RCC 7860 (cell line): ENCODE data around the gene BPIFB1.

Experiments used
- DNase-seq: peaks from one replicate; pipeline ENCODE4 v3.0.0-alpha.2; 2015; ENCODE audit warnings: low spot score
- FAIRE-seq: peaks from 2 replicates; lab custom pipeline; 2012; peaks lifted over from hg19 to GRCh38; lab: Jason Lieb, UNC

BPIFB1 gene

DNA sequence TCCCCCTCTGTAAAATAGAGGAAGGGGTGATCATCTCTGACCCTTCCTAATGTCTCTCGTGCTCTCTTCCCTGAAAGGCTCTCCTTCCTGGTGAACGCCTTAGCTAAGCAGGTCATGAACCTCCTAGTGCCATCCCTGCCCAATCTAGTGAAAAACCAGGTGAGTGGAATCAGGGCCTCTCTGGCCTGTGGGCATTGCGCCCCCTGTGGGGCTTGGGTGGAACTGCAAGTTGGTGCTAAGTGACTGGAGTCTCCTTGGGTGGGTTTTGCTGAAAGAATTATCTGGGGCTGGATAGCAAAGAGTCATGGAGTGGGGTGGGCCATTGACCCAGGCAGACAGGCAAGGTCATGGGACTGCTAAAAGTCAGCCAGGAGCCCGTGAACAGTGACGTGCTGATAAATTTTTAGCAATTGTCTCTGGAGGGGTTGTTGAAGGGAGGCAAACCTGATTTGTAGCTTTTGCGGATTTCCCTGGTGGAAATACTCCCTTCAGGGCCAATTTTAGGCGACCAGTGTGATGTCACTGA, 8.9 kb downstream of the BPIFB1 start:
- DNase-seq: no peak
- no peak for FAIRE-seq

DNA sequence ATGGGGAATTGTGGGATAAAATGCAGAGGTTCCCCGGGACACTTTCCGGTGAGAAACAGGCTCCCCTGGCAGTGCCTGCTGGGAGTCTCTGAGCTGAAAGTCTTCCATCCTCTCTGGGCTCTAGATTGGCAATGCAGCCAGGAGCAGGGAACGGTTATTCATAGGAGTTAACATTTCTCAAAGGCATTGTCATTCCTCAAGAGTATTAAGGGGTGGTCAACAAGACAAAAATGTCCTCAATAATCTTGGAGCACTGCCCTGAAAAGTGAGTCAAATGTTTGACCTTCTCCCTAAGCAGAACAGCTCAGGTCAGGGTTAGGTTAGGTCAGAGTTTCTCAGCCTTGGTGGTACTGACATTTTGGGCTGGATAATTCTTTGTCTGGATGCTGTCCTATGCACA, 13.2 kb downstream of the BPIFB1 start:
- no peak for DNase-seq

DNA sequence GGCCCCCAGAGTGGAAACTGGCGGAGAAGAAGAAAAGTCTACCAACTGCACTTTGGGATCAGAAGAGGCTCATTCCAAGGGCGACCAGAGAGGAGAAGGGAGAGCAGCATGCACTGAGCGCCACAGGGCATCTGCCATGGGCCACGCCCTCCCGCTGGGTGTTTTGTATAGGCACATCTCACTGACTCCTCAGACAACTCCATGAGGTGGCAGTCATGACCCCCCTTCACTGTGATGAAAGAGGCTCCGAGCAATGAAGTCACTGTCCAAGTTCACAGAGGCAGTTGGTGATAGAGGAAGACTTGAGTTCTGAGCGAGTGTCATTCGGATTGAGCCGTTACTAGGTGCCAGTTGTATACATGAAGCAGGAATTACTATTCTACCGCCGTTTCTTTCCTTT, 15.4 kb downstream of the BPIFB1 start:
- FAIRE-seq: no peak
- no peak for DNase-seq

More for the DNA sequence above, 13.2 kb downstream of the BPIFB1 start:
- no peak for FAIRE-seq

DNA sequence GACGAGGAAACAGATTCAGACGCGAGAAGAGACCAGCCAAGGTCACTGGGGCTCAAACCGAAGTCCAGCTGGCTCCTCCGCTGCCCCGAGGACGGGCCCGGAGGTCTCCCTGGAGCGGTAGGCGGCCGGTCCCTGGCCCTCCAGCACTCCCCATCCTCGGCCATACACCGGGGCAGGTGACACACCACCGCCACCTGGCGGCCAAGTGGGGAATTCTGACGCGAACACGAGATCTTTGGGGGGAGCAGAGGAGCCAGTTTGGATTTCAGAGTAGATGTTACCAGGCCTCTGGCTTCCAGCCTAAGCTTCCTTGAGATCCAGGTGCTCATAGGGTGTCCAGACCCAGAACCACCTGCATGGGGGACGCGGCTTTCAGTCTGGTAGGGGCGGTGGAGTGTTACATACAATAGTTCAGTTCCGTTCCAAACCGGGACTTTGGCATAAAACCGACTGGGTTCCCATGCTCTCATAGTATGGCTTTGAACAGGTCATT, 16.1 kb downstream of the BPIFB1 start:
- DNase-seq (peak; percentile 38), FAIRE-seq (no peak)

DNA sequence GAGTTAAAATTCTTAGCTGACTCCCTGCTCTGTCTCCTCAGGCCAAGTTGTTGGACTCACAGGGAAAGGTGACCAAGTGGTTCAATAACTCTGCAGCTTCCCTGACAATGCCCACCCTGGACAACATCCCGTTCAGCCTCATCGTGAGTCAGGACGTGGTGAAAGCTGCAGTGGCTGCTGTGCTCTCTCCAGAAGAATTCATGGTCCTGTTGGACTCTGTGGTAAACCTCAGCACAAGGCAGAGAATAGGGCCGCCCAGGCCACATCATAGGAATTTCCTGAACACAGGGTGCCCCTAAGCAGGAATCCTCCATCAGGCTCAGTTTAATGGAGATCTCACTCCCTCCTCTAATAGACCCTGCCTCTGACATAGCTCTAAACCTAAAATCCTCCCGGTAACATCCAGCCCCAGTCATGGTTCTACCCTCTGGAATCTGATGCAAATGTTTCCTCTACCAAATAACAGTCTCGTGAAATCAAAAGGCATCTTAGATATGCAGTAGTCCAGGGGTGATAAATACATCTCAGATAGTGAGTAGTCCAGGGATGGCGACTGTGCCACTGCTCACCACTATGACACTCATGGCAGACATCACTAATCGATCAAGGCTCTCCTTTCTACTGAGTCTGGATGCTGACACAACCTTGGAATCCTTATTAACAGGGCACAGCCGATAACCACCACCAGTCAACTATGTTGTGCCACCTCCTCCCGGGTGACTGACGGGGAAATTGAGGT, 18.3 kb downstream of the BPIFB1 start:
- DNase-seq (no peak), FAIRE-seq (no peak)

DNA sequence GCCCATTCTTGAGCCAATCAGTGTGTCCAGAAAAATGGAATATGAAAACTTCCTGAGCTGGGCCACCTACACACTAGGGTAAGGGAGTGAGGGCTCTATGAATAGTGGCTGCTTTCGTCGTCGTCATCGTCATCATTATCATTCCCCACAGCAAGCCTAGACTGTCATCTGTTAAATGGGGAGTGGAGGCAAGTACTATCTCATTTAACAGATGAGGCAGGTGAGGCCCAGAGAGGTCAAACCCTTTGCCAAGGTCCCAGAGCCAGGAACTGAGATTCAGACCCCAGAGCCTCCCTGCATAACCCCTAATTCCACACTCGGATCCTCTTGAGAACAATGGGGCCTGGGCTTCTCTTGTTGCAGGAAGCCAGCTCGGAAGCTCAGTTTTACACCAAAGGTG, 20.6 kb downstream of the BPIFB1 start:
- DNase-seq (no peak), FAIRE-seq (no peak)

DNA sequence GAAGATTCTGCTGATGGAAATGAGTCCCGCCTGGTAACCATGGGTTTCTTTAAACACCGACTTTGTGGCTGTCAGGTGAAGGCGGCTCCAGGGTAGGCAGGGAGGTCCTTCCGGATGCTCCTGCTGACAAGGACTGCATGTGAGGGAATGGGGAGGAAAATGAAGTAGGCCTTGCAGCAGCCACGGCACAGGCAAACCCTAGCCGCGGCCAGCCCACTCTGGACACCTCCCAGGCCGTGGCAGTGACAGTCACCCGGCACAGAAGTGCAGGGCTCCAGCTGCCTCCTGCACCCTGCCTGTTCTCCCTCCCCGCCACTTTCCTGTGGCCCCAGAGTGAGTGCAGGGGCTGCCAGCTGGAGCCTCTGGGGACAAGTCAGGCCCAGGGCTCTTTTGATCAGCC, 21.0 kb downstream of the BPIFB1 start:
- DNase-seq (no peak), FAIRE-seq (no peak)

DNA sequence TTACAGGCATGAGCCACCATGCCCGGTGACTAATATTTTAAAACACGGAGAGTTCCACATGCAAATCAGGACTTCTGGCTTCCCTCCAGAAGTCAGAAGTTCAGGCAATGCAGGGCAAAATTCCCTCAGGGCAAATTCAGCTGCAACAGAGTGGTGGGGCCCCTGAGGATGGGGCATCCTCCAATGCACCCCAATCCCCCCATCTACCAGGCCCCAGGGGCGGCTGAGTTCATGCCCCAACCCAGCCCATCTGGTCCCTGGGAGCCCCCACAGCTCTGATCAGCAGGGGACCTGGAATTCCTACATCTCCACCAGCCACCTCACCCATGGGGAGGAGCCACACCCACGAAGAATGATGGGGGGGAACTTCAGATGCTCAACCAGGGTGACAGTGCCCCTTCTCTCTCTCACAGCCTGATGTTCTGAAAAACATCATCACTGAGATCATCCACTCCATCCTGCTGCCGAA, 22.6 kb downstream of the BPIFB1 start:
- DNase-seq: no peak
- no peak for FAIRE-seq

DNA sequence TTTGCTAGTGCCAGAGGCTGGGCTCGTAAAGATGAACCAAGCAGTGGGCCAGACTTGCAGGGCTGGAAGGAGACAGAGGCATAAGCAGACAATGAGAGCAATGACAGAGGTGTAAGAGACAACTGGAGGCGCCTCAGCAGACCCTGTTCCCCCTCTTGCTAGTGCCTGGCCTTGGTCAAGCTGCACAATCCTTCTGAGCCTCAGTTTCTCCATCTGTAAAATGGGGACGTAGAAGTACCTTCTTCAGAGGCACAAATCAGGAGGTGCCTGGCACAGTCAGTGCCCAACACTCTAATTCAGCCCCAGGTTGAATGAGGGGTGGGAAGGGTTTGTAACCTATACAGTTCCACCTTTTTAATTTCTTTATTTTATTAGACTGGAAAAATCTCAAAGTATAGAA, 23.2 kb downstream of the BPIFB1 start:
- no peak for DNase-seq
- no peak for FAIRE-seq

DNA sequence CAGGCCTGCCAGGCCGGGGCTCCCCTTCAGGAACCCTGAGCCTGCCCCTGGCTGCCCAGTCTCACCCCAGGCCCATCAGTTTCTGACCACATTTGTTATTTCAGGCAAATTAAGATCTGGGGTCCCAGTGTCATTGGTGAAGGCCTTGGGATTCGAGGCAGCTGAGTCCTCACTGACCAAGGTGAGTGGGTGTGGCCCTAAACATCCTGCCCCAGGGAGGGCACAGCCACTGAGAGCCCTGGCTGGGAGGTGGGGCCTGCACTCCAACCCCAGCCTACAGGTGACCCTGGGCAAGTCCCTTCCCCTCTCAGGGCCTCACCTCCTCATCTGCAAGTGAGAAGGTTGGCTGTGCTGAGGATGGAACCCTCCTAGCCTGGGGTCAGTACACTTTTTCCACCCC, 23.8 kb downstream of the BPIFB1 start:
- FAIRE-seq (no peak), DNase-seq (no peak)

DNA sequence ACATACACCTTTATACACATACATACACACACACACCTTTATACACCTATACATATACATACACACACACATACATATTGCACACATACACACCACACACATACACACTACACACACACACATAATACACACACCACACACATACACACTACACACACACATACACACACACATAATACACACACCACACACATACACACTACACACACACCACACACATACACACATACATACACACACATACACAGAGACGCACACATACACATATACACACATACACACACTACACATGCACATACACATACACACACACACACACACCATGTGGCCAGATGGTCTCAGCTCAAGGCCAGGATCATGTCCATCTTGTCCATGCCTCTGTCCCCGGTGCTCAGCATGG, 25.7 kb downstream of the BPIFB1 start:
- FAIRE-seq: no peak
- no peak for DNase-seq

DNA sequence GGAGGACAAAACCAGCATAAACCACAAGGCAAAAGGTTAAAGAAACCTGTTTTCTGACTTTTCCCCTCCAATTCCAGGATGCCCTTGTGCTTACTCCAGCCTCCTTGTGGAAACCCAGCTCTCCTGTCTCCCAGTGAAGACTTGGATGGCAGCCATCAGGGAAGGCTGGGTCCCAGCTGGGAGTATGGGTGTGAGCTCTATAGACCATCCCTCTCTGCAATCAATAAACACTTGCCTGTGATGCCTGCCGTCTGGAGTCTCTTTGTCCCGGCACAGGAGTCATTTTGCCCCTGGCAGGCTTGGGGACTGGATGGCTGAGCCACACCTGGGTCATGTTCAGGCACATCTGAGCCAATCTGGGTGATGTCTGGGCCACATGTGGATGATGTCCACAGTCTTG, 26.6 kb downstream of the BPIFB1 start:
- FAIRE-seq (no peak), DNase-seq (no peak)

DNA sequence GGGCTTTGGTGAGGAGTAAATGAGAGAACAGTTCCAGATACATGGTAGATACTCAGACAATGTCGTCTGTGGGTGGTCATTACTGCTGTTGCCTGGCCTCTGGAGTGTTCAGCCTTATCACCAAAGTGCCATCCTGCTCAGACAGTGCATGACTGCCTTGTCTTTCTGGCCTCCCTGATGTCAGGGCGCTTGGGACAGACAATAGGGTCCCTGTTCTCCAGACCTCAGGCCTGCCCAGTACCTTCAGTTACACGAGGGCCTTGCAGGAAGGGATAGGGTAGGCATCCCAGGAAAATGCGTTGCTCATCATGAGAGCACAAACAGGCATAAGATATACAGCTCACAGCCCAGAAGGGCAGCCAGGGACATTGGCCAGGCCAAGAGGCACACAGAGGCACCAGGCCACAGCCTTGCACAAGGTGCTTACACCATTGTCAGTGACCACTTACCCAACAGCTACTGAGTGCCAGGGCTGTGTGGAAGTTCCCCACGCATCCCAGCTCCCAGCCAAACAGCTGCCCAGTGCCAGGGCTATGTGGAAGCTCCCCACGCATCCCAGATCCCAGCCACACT, 27.4 kb downstream of the BPIFB1 start:
- DNase-seq (no peak), FAIRE-seq (no peak)

DNA sequence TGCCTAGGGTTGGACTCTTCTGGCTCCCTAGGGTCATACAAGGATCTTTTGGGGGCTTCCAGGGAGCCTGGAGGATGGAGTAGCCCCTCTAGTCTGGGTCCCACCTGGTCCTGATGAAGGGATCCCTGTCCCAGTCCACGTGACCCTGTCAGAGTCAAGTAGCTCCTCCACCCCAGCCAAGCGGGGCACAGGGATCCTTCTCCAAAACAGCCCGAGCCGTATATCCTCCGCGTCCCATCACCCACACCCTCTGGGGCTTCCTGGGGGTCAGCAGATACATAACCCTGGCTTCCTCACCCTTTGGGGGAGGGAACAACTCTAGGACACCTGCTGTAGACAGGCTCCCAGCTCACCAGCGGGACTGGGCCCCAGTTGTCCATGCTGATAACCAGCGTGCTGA, 28.0 kb downstream of the BPIFB1 start:
- FAIRE-seq: no peak

DNA sequence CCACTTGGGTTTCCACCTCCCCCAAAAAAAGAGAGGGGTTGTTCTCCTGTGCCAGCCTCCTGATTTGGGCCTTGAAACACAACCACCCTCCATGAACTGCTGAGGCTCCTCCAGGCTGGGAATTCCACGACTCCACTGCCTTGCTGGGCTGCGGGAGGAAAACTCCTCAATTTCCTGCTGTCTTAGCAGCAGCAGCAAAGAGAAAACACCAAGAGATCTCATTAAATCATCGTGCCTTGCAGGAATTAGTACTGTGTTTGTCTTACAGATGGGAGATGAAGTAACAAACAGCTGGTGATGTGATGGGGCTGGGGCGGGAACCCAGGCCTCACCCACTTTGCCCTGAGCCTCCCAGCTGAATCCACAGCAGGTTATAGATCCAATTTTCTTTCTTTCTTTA, 29.0 kb downstream of the BPIFB1 start:
- no peak for DNase-seq
- no peak for FAIRE-seq

More for the DNA sequence above, 28.0 kb downstream of the BPIFB1 start:
- no peak for DNase-seq

DNA sequence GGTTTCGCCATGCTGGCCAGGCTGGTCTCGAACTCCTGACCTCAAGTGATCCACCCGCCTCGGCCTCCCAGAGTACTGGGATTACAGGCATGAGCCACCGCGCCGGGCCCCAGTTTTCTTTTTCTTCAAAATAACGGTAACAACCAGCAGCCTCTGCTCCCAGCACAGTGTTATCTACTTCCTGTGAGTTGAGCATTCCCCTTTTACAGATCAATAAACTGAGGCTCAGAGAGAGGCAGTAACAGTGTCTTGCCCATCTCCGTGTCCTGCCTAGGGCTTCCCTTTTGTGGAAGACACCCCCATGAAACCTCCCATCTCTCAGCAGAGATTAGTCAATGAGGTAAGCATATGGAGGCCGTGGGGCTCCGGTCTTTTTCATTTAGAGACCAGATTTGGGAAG, 29.6 kb downstream of the BPIFB1 start:
- FAIRE-seq (no peak), DNase-seq (no peak)

DNA sequence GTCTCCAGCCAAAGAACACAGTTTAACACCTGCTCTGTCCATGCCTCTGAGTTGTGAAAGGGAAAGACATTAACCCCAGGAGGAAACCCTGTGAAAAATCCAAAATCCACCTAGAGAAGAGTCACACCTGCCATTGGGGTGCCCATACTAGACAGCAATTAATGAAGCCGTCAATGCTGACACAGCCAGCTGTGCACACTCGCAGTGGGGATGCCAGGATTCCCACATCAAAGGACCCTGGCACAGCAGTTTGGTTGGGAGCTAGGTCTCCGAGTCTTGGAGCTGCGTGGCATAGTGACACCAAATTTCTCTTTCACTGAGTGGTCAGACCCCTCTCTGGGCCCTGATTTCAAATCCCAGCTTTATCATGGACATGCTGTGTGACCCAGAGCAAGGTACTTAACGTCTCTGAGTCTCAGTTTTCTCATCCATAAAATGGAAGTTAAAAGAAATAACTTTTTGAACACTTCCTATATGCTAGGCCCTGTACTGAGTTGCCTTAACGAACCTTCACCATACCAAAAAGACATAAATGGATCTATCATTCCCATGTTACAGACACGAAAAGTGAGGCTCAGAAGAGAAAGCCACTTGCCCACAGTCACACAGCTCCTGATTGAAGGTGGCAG, 30.8 kb downstream of the BPIFB1 start:
- no peak for FAIRE-seq
- no peak for DNase-seq

DNA sequence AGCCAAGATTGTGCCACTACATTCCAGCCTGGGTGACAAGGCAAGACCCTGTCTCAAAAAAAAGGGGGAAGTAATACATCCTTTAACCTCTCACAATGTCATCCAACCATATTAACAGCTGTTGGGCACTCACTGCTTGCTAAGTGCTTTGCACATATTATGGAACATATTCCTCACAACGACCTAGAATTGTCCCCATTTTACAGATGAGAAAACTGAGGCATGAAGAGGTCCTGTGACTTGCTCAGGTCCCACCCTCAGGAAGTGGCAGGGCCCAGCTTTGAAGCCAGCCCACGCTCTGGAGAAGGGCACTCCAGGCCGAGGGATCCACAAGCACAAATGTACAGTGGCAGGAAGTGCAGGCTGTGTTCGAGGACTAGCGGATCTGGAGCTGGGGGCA, 33.3 kb downstream of the BPIFB1 start:
- FAIRE-seq (no peak), DNase-seq (no peak)

DNA sequence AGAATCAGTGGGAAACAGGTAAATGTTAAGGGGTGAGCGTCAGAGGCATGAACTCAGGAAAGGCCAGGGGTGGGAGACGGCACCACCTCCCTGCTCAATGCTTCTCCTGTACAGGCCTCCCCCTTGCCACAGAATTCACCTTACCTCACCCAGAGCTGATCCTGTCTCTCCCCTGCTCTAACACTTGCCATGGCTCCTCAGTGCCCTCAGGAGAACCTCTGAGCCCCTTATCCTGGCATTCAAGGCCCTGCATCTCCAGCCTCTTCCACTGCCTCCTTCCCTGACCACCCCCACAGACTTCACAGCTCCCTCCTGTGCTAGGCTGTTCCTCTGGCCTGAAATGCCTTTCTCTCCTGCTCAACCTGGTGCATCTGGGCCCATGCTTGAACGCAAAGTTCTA, 33.9 kb downstream of the BPIFB1 start:
- FAIRE-seq: no peak

DNA sequence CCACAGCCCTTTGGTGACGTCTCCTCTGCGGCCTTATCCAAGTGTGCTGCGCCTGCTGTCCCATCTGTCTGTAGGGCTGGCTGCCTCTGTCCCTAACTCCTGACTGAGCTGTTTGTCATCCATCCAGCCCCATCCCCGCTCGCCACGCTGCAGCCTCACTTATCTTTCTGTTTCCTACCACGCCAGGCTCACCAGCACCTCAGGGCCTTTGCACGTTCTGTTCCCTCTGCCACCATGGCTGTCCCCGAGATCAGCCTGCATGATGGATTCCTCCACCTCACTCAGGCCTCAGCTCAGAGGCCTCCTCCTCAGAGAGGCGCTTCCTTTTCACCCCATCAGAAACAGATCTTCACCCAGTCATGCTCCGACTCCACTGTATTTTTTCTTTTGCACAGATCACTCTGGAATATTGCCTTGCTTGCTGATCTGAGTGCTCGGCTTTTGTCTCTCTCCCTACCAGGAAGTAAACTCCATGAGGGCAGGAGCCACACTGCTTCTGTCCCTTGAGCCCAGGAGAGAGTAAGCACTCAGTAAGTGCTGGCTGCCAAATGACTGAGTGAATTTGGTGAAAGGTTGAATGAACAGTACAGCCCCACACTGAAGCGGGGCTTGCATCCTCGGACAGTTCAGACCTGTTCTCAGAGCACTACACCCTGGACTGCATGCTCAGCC, 34.5 kb downstream of the BPIFB1 start:
- DNase-seq (no peak), FAIRE-seq (no peak)

More for the DNA sequence above, 33.9 kb downstream of the BPIFB1 start:
- DNase-seq: no peak

DNA sequence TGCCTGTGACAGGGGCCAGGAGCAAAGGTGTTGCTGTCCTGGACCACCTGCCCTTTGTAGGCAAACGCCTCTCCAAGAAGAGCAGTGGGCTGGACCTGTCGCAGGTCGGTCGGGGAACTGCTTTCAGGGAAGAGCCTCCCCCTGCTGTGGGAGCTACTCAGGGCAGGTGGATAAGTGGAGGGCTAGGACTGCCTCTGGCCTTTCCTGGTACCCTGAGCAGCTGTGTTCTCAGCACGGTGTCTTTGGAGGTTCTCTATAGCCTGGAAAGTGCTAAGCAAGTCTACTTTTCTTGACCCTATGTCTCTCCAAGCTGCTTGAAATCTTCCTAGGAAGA, 35.0 kb downstream of the BPIFB1 start:
- no peak for FAIRE-seq

More for the DNA sequence above, 35.0 kb downstream of the BPIFB1 start:
- no peak for DNase-seq
